MM.1S (cell line): Measurements from ENCODE around the gene XYLT1.

ENCODE experiments used
- DNase-seq: peaks from one replicate; pipeline ENCODE4 v3.0.0-alpha.2; 2015
- H2AFZ ChIP-seq: fragments of 300-600 bp; sonication (generic); 2 replicates; pipeline ENCODE4 v1.6.0; 2016; ENCODE audit warnings: antibody characterized with exemption, low read length
- H3F3A ChIP-seq: fragments of 300-600 bp; sonication (generic); 2 replicates; pipeline ENCODE4 v1.6.1; 2016; ENCODE audit warnings: mild to moderate bottlenecking, antibody characterized with exemption, low read length, moderate library complexity, mixed read lengths; ENCODE audit not compliant: insufficient read depth
- H3K27ac ChIP-seq: fragments of 300-600 bp; sonication (generic); 2 replicates; pipeline ENCODE4 v1.5.1; 2016; ENCODE audit warnings: mild to moderate bottlenecking, low read length
- H3K27me3 ChIP-seq: fragments of 300-600 bp; sonication (generic); replicated peaks from 2 replicates; pipeline ENCODE4 v1.6.0; 2016; ENCODE audit warnings: low read length; ENCODE audit not compliant: insufficient read depth
- H3K36me3 ChIP-seq: fragments of 300-600 bp; sonication (generic); replicated peaks from 2 replicates; pipeline ENCODE4 v1.6.1; 2016; ENCODE audit warnings: mild to moderate bottlenecking, low read length, mixed read lengths; ENCODE audit not compliant: insufficient read depth
- H3K4me1 ChIP-seq: fragments of 300-600 bp; sonication (generic); 2 replicates; pipeline ENCODE4 v1.6.1; 2016; ENCODE audit warnings: low read length, mixed read lengths
- H3K4me2 ChIP-seq: fragments of 300-600 bp; sonication (generic); 2 replicates; pipeline ENCODE4 v1.6.0; 2016; ENCODE audit warnings: low read depth, low read length
- H3K4me3 ChIP-seq: fragments of 300-600 bp; sonication (generic); 2 replicates; pipeline ENCODE4 v1.5.1; 2016; ENCODE audit warnings: low read length, mixed read lengths
- H3K79me2 ChIP-seq: fragments of 300-600 bp; sonication (generic); 2 replicates; pipeline ENCODE4 v1.6.1; 2016; ENCODE audit warnings: mixed run types, low read length, mixed read lengths
- H3K9ac ChIP-seq: fragments of 300-600 bp; sonication (generic); 2 replicates; pipeline ENCODE4 v1.6.1; 2016; ENCODE audit warnings: low read length, mixed read lengths
- H3K9me2 ChIP-seq: fragments of 300-600 bp; sonication (generic); replicated peaks from 2 replicates; pipeline ENCODE4 v1.6.1; 2016; ENCODE audit warnings: mild to moderate bottlenecking, low read length, mixed read lengths; ENCODE audit not compliant: insufficient read depth
- H3K9me3 ChIP-seq: fragments of 300-600 bp; sonication (generic); replicated peaks from 2 replicates; pipeline ENCODE4 v1.6.1; 2016; ENCODE audit warnings: mild to moderate bottlenecking, low read length, mixed read lengths; ENCODE audit not compliant: insufficient read depth
- H4K20me1 ChIP-seq: fragments of 300-600 bp; sonication (generic); 2 replicates; pipeline ENCODE4 v1.6.1; 2016; ENCODE audit warnings: mild to moderate bottlenecking, low read length, moderate library complexity, mixed read lengths; ENCODE audit not compliant: insufficient read depth
- CTCF ChIP-seq: fragments of 300-600 bp; sonication (generic); IDR thresholded peaks from 2 replicates; pipeline ENCODE4 v1.5.1; 2016; ENCODE audit warnings: antibody characterized with exemption, low read length, mixed read lengths
- EZH2 ChIP-seq: fragments of 300-600 bp; sonication (generic); optimal IDR thresholded peaks from 2 replicates; pipeline ENCODE3; 2017; ENCODE audit warnings: low read depth, mild to moderate bottlenecking, antibody characterized with exemption, low read length, mixed read lengths
- EZH2phosphoT487 ChIP-seq: fragments of 300-600 bp; sonication (generic); IDR thresholded peaks from 2 replicates; pipeline ENCODE4 v1.6.1; 2018; ENCODE audit warnings: antibody characterized with exemption, low read length

XYLT1 gene

DNA sequence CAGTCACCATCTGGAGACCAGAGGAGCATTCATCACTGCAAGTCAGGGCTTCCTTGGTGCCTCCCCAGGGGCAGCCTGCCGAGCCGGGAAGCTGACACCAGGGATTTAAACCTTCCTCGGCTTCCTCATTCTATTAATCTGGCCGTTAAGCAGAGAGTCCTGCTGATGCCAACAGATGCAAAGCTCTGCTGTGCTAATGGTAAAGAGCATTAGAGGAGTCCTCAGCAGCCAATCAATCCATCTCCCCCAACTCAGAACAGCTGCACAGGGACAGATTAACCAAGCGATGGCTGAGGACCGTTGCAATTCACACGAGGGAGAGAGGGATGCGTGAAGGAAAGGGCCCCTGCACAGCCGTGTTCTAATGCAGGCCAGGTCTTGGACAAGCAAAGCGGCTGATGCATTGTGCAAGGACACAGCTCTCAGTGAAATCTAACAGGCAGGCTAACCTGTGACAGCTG is 116.6 kb downstream of the XYLT1 start:
- no peaks in the 10 kb centered on the region for H4K20me1 ChIP-seq

DNA sequence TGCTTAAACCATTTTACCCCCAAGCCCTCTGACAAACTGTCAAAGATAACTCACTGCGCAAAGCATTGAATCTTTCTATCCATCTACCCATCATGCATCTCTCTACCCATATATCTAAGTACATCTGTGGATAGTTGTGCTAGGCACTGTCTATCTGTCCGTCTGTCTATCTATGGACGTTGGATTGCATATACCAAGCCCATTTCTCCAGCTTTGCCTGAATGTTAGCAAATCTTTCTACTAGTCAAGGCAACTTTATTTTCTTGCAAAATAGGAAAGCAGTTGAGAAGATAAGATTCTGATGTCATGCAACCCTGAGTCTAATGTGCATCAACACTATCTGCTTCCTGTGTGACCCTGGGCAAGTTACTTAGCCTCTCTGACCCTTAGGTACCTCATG is 117.2 kb downstream of the XYLT1 start:
- Histone ChIP-seq H2AFZ (no peak overlapping the region), H4K20me1 (no peaks in the 10 kb centered on the region), H3K36me3 (no peaks in the 10 kb centered on the region), H3K27me3 (no peaks in the 10 kb centered on the region), H3K4me1 (peaks cover 8% of the 10 kb centered on the region), H3K79me2 (peaks cover 15% of the 10 kb centered on the region; the same call in 1 of the 2 replicates), H3K4me2 (no peak overlapping the region), H3K9ac (no peak overlapping the region), H3K9me2 (no peaks in the 10 kb centered on the region), H3K27ac (no peak overlapping the region), H3F3A (peaks cover under 1% of the 10 kb centered on the region; the same call in 1 of the 2 replicates), H3K4me3 (no peak overlapping the region), H3K9me3 (no peaks in the 10 kb centered on the region)
- no peak for TF ChIP-seq CTCF
- DNase-seq, result no peak

More for the DNA sequence above, 116.6 kb downstream of the XYLT1 start:
- Histone ChIP-seq H3K4me2 (no peak overlapping the region), H3K4me3 (no peak overlapping the region), H3K4me1 (0 out of 2 replicates have a peak, but pooled peaks cover 2% of the 10 kb centered on the region), H3K9ac (no peak overlapping the region), H3K79me2 (peaks cover 16% of the 10 kb centered on the region; the same call in 1 of the 2 replicates), H3K9me2 (no peaks in the 10 kb centered on the region), H3K27me3 (no peaks in the 10 kb centered on the region), H3K36me3 (no peaks in the 10 kb centered on the region), H3K27ac (no peak overlapping the region), H3K9me3 (no peaks in the 10 kb centered on the region), H2AFZ (no peak overlapping the region), H3F3A (no peaks in the 10 kb centered on the region)
- TF ChIP-seq EZH2 (no peak), EZH2phosphoT487 (no peak), CTCF (no peak)
- no peak for DNase-seq

- no peak overlapping the region for H3K9ac ChIP-seq
- peaks cover 21% of the 10 kb centered on the region for H3F3A ChIP-seq
- H2AFZ ChIP-seq, result no peak overlapping the region
- peaks cover 11% of the 10 kb centered on the region; the same call in 1 of the 2 replicates for H3K79me2 ChIP-seq
- no peak for DNase-seq
- H3K4me3 ChIP-seq, result no peak overlapping the region
- no peak overlapping the region for H3K4me2 ChIP-seq
- no peaks in the 10 kb centered on the region for H3K9me3 ChIP-seq
- H3K27ac ChIP-seq, result no peak overlapping the region
- H3K36me3 ChIP-seq, result no peaks in the 10 kb centered on the region
- H3K27me3 ChIP-seq, result no peaks in the 10 kb centered on the region
- TF ChIP-seq EZH2phosphoT487 (no peak), CTCF (no peak), EZH2 (no peak)
- H3K9me2 ChIP-seq, result no peaks in the 10 kb centered on the region
- H4K20me1 ChIP-seq, result no peaks in the 10 kb centered on the region
- H3K4me1 ChIP-seq, result peaks cover 26% of the 10 kb centered on the region
These were observed 119.2 kb downstream of the XYLT1 start for GRCh38 chr16:17351441-17352035.
